ENCODE data around the gene TUBA8. TPM values are rescaled to one million over a fixed set of nuclear protein-coding genes. Genes with fewer than 3 reads are reported as not detected.
"Not testable (repeated sequence)": the region's sequence is repeated elsewhere in the genome, so short reads cannot be mapped to it uniquely, and the experiment has no call there.

The TUBA8 gene
- total RNA-seq, 1 donor from 2014 or later: 5.6 TPM

DNA sequence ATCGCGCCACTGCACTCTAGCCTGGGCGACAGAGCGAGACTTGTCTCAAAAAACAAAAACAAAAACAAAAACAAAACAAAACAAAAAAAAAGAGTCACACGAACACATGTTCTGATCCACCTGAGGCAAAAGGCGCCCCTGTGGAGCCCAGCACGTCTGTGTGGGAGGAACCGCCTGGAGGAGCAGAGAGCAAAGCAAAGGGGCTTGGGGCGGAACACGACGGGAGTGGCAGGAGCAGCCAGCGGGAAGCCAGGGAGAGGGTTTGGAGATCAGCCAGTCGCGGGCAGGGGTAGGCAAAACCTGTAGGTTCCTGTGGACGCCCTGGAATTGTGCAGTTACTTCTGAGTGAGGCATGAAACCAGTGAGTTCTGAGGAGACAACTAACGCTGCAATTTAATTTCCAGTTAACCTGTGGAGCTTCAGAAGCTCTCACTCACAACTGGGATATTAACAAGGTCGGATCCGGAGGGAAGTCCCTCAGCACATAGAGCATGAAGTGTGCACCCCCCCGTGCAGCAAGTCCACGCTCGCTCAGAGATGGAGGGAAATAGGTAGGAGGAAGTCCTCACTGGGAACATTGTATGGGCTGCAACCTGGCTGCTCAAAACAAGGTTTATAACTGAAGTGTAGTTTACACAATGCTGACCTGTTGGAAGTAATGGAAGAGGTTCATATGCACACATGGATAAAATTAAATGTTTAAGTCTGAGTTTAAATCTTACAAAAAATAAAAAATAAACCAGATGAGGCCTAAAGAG lies 26.1 kb downstream of the TUBA8 start:
- no peak for DNase-seq (ENCODE audit: extremely low spot score in 2 of 2)
- H3K4me3 ChIP-seq: no peak overlapping the region
- TF ChIP-seq, protein P1, sequence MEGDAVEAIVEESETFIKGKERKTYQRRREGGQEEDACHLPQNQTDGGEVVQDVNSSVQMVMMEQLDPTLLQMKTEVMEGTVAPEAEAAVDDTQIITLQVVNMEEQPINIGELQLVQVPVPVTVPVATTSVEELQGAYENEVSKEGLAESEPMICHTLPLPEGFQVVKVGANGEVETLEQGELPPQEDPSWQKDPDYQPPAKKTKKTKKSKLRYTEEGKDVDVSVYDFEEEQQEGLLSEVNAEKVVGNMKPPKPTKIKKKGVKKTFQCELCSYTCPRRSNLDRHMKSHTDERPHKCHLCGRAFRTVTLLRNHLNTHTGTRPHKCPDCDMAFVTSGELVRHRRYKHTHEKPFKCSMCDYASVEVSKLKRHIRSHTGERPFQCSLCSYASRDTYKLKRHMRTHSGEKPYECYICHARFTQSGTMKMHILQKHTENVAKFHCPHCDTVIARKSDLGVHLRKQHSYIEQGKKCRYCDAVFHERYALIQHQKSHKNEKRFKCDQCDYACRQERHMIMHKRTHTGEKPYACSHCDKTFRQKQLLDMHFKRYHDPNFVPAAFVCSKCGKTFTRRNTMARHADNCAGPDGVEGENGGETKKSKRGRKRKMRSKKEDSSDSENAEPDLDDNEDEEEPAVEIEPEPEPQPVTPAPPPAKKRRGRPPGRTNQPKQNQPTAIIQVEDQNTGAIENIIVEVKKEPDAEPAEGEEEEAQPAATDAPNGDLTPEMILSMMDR (IDR thresholded peaks at IDR 0.05): no peak
- TF ChIP-seq POLR2AphosphoS5 (IDR thresholded peaks at IDR 0.05; ENCODE audit: insufficient read depth in 1 of 2, low read depth in 1 of 2) (no peak), POLR2A (IDR thresholded peaks at IDR 0.05) (no peak)
- H3K27me3 ChIP-seq: no peaks in the 10 kb centered on the region
- intact Hi-C loops (cut with DNase I): no loop called here
- no peaks in the 10 kb centered on the region for H3K36me3 ChIP-seq
- H3K4me1 ChIP-seq: no peaks in the 10 kb centered on the region
- no peaks in the 10 kb centered on the region for H3K9me3 ChIP-seq
- H3K27ac ChIP-seq: no peak overlapping the region

DNA sequence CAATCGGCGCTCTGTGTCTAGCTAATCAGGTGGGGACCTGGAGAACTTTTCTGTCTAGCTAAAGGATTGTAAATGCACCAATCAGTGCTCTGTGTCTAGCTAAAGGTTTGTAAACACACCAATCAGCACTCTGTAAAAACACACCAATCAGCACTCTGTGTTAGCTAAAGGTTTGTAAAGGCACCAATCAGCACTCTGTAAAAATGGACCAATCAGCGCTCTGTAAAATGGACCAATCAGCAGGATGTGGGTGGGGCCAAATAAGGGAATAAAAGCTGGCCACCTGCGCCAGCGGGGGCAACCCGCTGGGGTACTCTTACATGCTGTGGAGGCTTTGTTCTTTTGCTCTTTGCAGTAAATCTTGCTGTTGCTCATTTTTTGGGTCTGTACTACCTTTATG lies 30.4 kb downstream of the TUBA8 start:
- DNase-seq (ENCODE audit: extremely low spot score in 2 of 2); H3K4me3 ChIP-seq; H3K9me3 ChIP-seq; intact Hi-C loops (cut with DNase I); H3K27ac ChIP-seq; H3K27me3 ChIP-seq; H3K36me3 ChIP-seq; H3K4me1 ChIP-seq: not testable (repeated sequence)

DNA sequence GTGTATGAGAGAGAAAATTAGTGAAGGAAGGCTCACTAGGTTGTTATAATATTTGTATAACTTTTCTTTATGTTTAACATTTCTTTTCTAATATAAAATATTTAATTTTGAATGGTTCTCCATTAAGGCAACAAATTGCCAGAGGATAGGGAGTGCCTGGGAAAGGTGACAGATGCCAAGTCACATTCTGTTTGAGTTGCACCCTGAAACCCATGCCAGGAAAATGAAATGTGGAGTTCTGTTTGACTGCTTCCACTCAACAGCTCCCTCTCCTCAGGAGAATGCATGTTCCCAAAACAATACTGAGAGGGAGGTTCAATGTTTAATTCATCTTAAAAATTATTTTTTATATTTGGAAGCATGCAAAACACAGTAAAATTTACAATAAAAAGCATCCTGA lies 33.5 kb downstream of the TUBA8 start:
- intact Hi-C loops (cut with DNase I): no loop called here
- Histone ChIP-seq H3K4me1 (peaks cover 1% of the 10 kb centered on the region), H3K27me3 (no peaks in the 10 kb centered on the region), H3K4me3 (no peak overlapping the region), H3K9me3 (no peaks in the 10 kb centered on the region), H3K36me3 (no peaks in the 10 kb centered on the region), H3K27ac (no peak overlapping the region)
- no peak for DNase-seq (ENCODE audit: extremely low spot score in 2 of 2)
- TF ChIP-seq, protein P1 (IDR thresholded peaks at IDR 0.05): no peak
- no peak for TF ChIP-seq POLR2AphosphoS5 (IDR thresholded peaks at IDR 0.05; ENCODE audit: insufficient read depth in 1 of 2, low read depth in 1 of 2)
- no peak for TF ChIP-seq POLR2A (IDR thresholded peaks at IDR 0.05)

- Histone ChIP-seq H3K9me3 (no peaks in the 10 kb centered on the region), H3K4me3 (no peak overlapping the region), H3K27me3 (no peaks in the 10 kb centered on the region), H3K36me3 (no peaks in the 10 kb centered on the region), H3K4me1 (peaks cover 12% of the 10 kb centered on the region), H3K27ac (no peak overlapping the region)
- DNase-seq (ENCODE audit: extremely low spot score in 2 of 2): no peak
- intact Hi-C loops (cut with DNase I): no loop called here
- TF ChIP-seq POLR2A (IDR thresholded peaks at IDR 0.05) (no peak), POLR2AphosphoS5 (IDR thresholded peaks at IDR 0.05; ENCODE audit: insufficient read depth in 1 of 2, low read depth in 1 of 2) (no peak)
- TF ChIP-seq, protein P1 (IDR thresholded peaks at IDR 0.05): no peak
These were observed 35.2 kb downstream of the TUBA8 start for GRCh38 chr22:18145676-18146388.

DNA sequence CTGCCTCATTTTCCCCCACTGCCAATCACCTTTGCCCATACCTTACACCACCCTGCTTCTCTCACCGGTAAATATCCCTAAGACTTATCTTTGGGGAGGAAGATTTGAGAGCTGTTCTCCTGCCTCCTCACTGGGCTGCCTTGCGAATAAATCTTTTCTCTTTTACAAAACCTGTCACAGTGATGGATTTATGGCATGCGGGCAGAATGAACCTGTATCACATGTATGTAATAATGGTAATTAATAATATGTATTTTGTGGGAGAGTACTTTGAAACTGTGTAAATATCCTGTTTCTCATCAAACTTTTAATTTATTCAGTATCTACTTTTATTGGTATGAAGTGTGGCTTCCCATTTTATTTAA lies 35.8 kb downstream of the TUBA8 start:
- no peaks in the 10 kb centered on the region for H3K9me3 ChIP-seq
- TF ChIP-seq, protein P1 (IDR thresholded peaks at IDR 0.05): no peak
- TF ChIP-seq POLR2AphosphoS5 (IDR thresholded peaks at IDR 0.05; ENCODE audit: insufficient read depth in 1 of 2, low read depth in 1 of 2): no peak
- H3K27ac ChIP-seq: no peak overlapping the region
- H3K4me3 ChIP-seq: no peak overlapping the region
- DNase-seq (ENCODE audit: extremely low spot score in 2 of 2): no peak
- intact Hi-C loops (cut with DNase I): no loop called here
- H3K36me3 ChIP-seq: no peaks in the 10 kb centered on the region
- no peaks in the 10 kb centered on the region for H3K27me3 ChIP-seq
- H3K4me1 ChIP-seq: peaks cover 18% of the 10 kb centered on the region

All from vagina (tissue), 2 donors.